SKM-1 (cell line): ENCODE results near the gene SREBF1.
"Not testable (repeated sequence)": the region's sequence is repeated elsewhere in the genome, so short reads cannot be mapped to it uniquely, and the experiment has no call there.

Experiments used
- DNase-seq: peaks from one replicate; lab custom pipeline; 2025; ENCODE audit not compliant: unreplicated experiment; lab: John Stamatoyannopoulos, UW

Gene SREBF1

DNA sequence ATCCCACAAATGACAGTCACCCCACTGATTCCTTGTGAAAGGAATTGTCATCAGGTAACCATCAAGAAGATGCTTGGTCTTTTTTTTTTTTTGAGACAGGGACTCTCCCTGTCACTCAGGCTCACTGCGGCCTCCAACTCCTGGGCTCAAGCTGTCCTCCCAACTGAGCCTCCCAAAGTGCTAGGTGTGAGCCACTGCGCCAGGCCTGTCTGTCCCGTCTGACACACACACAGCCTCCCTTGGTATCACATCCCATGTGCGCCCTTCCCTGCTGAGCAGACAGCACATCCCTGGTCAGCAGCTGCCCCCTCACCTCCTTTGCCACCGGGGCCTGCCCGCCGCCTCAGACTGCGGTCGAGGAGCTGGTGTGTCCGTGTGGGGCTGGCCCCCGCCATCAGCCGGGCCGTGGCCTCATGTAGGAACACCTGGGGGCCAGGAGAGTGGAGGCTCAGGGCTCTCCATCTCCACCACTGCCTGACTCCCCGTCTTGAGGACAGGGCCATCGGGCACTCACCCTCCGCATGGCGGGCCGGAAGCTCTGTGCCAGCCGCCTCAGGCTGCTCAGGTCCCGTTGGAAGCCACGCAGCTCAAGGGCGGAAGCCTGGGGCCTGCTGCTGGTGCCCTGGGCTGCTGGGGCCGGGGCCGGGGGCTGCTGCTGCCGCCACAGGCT, 23.6 kb downstream of the SREBF1 start:
- no peak for DNase-seq

DNA sequence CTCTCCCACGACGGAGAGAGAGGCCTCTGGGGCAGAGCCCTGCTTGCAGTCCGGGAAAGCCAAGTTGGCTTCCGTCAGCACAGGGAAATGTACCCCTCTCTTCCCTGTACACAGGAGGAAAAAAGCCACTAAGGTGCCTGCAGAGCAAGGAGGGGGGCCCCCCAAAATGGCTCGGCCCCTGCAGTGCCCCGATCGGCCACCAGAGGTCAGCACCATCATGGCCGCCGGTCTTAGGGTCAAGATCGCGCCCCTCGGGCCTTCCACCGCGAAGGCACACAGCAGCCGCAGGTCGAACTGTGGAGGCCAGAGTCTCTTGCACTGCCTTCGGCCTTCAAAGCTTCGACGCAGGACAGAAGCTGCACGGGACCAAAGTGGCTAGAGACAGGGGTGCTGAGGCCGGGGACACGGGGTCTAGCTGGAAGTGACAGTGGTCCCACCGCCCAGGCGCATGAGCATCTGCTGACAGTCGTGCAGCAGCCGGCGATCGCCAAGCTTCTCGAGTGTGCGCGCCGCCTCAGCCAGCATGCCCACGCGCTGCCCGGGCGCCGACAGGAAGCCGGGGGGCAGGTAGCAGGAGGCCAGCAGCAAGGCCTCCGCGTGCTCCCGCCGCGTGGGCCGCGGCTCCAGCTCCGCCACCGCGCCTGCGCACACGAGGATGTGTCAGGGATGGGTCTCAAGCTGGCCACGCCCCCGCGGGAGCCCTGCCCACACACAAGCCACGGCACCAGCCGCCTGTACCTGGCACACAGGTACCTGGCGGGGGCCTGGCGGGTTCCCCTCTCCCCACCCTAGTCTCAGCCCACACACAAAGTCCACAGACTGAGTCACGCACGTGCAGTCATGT, 24.4 kb downstream of the SREBF1 start:
- no peak for DNase-seq

DNA sequence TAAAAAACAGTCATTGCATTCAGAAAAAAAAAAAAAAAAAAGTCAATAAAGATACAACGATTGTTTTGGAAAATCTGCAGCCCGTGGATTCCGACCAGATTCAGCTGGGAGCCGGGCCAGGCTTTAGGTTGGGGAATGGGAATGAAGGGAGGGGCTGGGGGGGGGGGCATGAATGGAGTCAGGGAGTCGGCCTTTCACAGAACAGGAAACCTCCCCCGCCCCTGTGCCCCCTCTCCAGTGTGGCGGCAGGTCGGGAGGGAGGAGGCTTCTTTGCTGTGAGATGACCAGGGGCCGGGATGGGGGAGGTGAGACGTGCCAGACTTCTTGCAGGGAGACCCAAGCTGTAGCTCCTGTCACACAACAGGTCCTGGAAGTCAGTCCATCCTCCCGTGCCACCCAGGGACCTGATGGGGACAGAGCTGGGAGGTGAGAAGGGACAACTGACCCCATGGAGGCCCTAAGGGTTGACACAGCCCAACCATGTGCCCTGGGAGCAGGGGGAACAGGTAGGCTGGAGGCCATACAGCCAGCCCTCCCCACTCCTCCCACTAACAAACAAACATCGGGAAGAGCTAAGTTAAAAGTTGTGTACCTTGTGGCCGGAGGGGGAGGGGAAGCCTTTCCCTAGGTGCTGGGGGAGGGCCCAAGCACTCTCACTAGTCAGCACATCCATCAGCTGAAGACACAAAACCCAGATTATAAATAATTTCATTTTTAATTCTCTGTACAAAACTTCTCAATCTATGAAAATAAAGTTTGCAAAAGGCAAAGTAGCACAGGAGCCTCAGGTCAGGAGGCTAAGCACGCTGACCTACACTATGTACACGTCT, 25.2 kb downstream of the SREBF1 start:
- no peak for DNase-seq

DNA sequence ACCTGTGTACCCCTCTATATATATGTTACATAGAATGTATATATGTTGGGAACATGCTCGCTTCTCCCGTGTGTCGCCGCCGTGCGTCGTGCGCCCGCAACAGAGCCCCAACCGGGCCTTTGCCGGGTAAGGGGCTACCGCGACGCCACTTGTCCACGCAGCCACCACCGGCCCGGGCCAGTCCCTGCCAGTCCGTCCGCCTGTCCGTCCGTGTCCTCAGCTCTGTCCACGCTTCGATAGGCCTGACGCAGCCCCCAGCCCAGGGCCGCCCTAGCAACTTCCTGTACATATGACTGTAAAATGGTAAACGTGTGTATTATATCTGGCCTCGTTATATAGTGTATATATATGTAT, 25.9 kb downstream of the SREBF1 start:
- DNase-seq, result no peak

DNA sequence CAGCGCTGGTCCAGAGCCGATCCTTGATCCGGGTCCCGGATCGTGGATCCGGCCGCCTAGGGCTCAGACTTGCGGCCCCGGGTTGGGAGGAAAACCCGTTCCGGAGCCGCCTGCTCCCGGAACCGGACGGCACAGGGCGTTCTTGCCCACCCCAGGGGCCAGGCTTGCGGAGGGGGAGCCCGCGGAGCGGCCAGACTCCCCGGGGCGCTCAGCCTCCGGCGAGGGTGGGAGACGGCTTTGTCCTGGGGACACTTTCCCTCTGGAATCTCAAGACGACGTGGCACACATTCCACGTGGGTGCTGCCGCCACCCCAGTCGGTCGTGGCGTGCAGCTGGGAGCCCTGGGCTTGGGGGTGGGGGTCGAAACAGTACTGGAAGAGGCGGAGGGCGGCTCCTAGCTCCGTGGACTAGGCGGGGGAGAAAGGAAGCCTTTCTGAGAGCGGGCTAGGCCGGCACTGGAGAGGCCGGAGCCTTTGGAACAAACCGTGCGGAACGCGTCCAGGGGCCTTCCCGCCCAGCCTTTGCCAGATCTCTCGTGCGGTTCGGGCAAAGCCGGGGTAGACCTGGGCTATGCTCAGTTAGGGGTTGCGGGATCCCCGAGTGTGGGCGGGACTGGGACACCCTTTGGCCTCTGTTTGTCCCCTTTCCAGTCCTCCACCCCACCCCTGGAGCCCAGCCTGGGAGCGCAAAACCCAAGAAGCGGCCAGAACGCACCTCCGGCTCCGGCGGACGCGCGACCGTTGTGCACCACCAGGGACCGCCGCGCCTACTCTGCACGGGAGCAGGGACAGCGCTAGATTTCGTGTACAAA, 26.5 kb downstream of the SREBF1 start:
- no peak for DNase-seq

DNA sequence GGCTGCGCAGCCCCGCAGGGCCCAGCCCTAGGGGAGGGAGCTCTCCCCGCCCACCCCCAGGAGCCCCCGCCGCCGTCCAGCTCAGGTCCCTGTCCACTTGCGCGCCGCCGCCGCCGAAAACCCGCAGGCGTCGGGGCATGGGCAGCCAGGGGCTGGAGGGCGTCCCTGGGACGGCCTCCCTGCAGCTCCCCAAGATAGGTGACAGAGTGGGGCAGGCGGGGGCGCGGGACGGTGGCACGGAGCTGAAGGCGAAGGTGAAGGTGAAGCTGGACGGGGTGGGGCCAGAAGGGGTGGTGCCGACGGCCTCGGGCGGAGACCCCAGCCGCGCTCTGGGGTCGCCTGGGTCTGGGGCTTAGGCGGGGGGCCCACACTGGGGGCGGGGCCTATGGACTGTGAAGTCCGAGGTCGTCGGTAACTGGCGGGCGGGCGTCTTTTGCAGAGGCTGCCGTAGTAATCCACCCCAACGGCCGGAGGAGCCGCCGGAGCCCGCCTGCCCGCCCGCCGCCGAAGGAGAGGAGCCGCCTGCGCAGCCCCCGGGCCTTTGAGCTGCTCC, 27.2 kb downstream of the SREBF1 start:
- DNase-seq, result no peak

DNA sequence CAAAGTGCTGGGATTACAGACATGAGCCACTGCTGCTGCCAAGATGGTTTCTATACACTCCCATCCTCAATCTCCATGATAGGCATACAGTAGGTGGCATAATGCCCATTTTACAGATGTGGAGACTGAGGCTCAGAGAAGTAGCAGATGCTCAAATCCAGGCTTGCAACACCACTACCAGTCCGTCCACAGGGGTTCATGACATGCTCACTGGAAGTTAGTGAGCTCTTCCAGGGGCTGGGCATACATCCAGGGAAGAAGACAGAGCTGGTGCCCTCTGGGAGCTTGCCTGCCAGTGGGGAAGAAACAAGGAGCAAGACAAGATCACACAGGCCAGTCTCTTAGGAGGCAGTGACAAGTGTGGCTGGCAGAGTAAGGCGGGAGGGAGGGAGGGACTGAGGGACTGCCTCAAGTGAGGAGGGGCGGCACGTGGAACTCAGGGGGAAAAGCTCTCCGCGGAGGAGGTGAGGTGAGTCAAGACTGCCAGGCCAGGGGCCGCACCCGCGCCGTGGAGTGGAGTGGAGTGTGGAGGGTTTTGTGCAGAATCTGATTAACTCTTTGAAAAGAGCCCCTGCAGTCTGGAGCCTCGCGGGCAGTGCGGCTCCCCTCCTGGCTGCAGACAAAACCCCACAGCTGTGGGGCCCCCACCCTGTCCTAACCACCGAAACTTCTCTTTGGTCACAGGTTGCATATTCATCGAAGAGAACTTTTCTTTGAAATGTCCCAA, 27.9 kb downstream of the SREBF1 start:
- no peak for DNase-seq

DNA sequence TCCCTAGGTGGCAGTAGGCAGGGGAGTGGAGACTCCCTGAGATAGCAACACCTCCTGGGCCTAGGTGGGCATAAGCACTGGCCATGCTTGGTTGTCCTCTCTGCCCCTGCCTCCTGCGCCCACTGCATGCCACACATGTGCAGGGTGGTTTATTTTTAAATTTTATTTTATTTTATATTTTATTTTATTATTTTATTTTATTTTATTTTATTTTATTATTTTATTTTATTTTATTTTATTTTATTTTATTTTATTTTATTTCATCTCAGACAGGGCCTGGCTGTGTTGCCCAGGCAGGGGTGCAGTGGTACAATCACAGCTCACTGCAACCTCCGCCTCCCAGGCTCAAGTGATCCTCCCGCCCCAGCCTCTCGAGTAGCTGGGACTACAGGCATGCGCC, 28.6 kb downstream of the SREBF1 start:
- not testable (repeated sequence) for DNase-seq

DNA sequence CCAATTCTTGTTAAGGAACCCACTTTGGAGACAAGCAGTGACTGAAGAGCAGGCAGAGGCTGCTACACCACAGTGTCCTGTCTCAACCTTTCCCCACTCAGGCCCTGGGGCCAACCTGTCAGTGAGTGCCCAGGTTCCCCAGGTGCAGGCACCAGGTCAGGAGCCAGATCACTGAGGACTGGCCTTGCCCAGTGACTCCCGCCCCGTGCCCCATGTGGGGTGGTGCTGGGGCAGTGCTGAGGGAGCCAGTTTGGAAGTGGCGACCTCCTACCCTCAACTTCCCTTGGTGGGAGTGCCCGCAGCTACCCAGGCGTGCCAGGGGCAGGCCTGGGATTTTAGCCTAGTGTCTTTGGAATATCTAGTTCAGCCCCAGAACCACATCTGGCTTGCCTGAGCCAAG, 29.3 kb downstream of the SREBF1 start:
- no peak for DNase-seq

DNA sequence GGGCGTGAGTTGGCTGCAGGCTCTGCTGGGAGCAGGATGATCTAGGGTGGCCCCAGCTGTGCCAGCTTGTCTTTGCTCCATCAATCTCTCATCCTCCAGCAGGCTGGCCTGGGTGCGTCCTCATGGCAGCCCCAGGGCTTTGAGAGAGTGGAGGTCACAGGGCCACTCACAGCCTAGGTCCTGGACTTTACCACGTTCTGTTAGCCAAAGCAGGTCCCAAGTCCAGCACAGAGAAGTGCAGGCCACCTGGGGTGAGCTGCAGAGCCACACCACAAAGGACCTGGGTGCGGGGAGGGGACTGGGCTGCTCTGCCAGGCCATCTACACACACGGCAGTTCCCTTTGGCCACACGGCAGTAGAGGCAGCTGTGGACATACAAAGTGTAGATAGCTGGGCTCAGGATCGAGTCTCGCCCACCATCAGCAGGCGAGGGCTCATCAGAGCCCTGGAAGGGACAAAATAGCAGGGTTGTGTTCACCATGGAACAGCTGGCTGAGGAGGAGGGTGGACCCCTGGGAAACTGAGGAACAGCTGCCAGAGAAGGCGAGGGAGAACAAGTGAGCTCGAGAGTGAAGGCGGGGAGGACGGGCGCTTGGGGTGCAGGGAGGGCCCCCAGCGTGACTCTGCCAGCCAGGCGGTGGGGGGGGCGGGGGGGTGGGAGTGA, 30.0 kb downstream of the SREBF1 start:
- DNase-seq, result no peak

DNA sequence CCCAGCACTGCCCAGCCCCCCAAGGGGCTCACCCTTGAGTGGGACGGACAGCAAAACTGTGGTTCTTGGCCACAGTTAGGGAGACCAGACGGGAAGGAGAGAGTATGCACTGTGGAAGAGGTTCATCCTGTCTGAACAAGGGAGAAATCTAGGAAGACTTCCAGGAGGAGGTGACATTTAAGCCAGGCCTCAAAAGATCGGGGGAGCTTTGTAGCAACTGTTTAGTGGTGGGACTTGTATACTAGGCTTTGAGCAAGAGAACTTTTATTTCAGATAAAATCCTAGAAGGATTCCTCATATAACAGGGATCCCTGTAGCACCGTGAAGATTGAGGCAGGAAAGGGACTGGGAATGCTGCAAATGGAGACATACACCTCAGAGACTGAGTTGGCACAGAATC, 30.8 kb downstream of the SREBF1 start:
- DNase-seq, result no peak

DNA sequence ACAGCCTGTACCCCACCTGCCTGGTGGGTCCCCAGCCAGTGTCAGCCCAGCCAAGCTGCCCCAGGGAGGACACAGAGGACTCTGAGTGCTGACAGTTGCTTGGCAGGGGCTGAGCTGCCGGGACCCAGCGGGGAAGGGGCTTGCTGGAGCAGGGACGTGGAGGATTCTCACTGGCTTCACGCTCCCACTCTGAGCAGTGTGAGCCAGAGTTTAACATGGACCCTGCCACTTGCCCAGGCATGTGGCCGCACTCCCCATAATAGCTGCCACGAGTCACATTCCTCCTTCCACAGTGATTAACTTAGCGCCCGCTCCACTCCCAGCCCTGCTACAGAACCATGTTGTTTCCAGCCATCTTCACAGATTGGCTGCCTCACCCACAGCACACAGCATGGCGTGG, 31.2 kb downstream of the SREBF1 start:
- DNase-seq, result no peak

DNA sequence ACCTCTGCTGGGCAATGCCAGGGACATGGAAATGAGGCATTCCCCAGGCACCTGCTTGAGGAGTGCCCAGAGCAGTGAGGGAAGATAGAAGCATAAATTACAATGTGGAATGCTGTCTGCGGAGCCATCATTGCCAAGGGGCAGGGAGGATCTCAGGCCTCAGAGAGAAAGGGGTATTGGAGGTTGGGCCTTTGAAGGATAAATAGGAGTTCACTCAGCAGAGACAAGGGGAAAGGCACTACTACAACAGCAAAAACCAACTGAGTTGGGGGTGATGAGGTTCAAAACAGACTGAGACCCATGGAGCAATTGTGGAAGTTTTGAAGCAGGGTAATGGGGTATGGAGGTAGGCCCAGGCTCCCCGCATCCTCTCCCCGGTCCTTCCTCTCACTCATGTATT, 32.8 kb downstream of the SREBF1 start:
- DNase-seq, result no peak

DNA sequence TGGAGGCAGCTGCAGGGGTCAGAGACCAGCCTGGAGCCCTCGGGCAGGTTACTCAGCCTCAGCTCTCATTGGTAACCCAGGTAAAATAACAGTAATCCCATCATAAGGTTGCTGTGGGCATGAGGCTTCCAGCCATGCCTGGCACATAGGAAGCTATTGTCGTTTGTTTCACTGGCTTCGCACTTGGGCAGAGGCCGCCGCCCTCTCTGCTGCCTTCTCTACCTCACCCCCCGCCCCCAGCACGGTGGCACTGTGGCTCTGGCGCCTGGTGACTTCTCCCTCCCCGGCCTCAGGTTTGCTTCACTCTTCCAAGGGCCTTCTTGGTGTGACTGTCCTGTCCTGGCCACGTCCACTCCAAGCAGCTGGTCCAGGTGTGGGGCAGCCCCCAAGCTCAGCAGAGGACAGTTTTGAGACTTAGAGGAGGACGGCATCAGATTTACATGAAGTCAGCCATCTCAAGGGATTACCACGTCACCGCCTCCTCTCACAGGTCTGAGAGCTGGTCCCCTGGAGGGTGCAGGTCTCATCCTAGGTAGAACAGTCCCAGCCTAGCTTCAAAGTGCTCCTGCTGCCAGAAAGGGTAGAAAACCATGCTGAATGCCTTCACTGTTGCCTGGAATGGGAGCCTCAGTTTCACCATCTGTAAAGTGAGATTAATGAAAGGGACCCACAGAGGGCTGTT, 34.8 kb downstream of the SREBF1 start:
- no peak for DNase-seq

DNA sequence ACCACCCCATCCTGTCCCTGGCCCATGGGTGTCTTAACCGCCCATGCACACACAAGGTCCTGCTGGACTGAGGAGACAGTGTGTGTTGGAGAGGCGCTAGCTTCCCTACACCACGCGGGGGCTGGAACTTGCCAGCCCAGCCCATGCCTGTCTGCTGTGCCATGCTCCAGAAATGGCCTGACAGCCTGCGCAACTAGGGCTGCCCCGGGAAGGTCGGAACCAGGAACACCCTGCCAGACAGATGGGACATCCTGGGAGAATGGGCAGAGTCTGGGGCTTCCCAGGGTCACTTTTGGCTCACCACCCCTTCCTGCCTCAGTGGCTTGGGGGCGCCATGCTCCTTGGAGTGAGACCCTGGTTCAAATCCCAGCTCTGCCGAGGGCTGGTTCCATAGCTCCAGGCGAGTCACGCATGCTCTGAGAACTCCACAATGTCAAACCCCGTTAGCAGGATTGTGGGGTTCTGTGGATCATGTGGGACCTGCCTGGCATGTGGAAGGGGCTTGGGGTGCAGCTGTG, 36.2 kb downstream of the SREBF1 start:
- DNase-seq, result no peak

DNA sequence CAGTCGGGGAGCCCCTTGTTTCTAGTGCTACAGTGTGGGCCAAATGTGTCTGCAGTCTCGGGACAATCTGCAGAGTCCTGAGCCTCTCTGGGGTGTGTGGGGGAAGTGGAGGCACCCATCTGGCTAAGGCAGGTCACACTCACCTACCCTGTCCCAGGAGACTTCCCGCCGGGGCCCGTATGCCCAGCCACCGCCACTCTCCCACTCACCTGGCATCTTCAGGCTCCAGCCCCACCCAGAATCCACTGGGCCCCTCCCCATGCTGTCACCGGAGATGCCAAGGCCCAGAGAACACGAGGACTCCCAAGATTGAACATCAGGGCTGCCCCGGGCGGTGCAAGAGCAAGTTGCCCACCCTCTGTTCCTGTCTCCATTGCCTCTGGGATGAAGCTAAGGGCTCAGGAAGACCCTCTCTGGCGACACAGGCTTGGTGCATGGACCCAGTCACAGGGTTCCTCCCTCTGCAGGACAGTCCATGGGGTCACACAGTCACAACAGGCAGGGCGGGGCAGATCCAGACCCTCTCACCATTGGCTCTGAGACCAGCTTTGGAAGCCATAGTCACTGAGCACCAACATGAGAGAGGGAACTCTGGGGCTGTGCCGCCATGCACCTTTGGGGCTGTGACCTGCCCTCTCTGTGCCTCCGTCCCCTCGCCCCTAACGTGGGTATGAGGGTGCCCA, 38.1 kb downstream of the SREBF1 start:
- DNase-seq, result no peak

DNA sequence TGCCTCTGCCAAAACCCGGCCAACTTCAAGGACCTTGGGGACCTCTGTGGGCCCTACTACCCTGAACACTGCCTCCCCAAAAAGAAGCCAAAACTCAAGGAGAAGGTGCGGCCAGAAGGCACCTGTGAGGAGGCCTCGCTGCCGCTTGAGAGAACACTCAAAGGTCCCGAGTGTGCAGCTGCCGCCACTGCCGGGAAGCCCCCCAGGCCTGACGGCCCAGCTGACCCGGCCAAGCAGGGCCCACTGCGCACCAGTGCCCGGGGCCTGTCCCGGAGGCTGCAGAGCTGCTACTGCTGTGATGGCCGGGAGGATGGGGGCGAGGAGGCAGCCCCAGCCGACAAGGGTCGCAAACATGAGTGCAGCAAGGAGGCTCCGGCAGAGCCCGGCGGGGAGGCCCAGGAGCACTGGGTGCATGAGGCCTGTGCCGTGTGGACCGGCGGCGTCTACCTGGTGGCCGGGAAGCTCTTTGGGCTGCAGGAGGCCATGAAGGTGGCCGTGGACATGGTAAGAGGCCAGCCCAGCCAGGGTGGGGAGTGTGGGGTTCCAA, 38.7 kb downstream of the SREBF1 start:
- no peak for DNase-seq
